ENCODE measurements around the gene HOXA7. TPM values are rescaled to one million over a fixed set of nuclear protein-coding genes. Genes with fewer than 3 reads are reported as not detected.

The HOXA7 gene
- polyA plus RNA-seq, 1 experiment = 4.4 TPM

- Histone ChIP-seq H3K27me3 (ENCODE audit: control insufficient read depth, insufficient read depth, low read length) (no peaks in the 10 kb centered on the region), H3K4me3 (ENCODE audit: low read depth, low read length) (peak overlapping the region; percentile 72), H3K36me3 (ENCODE audit: control insufficient read depth, insufficient read depth, low read length) (peaks cover 15% of the 10 kb centered on the region)
- no peak for DNase-seq (ENCODE audit: low read depth)
- no peak for TF ChIP-seq CTCF (IDR thresholded peaks at IDR 0.05; ENCODE audit: insufficient read depth, low read depth, low read length)
- CTCF ChIA-PET = interaction anchor here (0.8 to 16.1 kb wide), 8 partner anchors 7 to 905 kb away, joined by 3 to 187 read pairs (median 4); partner anchors contain the start of gene HOXA11
- POLR2A ChIA-PET = interaction anchor here (1.1 to 1.3 kb wide), 2 partner anchors 15 to 23 kb away, joined by 6 to 8 read pairs; no protein-coding TSS in a partner anchor
These were observed 15.9 kb upstream of the HOXA7 start for GRCh38 chr7:27172315-27172774.

- no peak for DNase-seq (ENCODE audit: low read depth)
- H3K36me3 ChIP-seq (ENCODE audit: control insufficient read depth, insufficient read depth, low read length) = peaks cover 13% of the 10 kb centered on the region
- TF ChIP-seq CTCF (IDR thresholded peaks at IDR 0.05; ENCODE audit: insufficient read depth, low read depth, low read length) = 0 out of 2 replicates have a peak, but pooled peaks have one; percentile 5
- CTCF ChIA-PET = interaction anchor here (1.4 to 16.1 kb wide), 4 partner anchors 8 to 23 kb away, joined by 3 to 187 read pairs (median 28); partner anchors contain the start of gene HOXA11
- peak overlapping the region; percentile 72 for H3K4me3 ChIP-seq (ENCODE audit: low read depth, low read length)
- POLR2A ChIA-PET = interaction anchor here (1.3 kb wide), 1 partner anchor 15 kb away, joined by 8 read pairs; no protein-coding TSS in a partner anchor
- H3K27me3 ChIP-seq (ENCODE audit: control insufficient read depth, insufficient read depth, low read length) = no peaks in the 10 kb centered on the region
These were observed 15.3 kb upstream of the HOXA7 start for GRCh38 chr7:27171637-27172314.

GRCh38 chr7:27171325-27171636, 14.8 kb upstream of the HOXA7 start:
- POLR2A ChIA-PET = no interaction called here
- H3K27me3 ChIP-seq (ENCODE audit: control insufficient read depth, insufficient read depth, low read length) = no peaks in the 10 kb centered on the region

GRCh38 chr7:27170426-27171324, 14.2 kb upstream of the HOXA7 start:
- ChIA-PET CTCF (interaction anchor here (1.4 to 16.1 kb wide), 4 partner anchors 9 to 24 kb away, joined by 3 to 187 read pairs (median 28); partner anchors contain the start of gene HOXA11), POLR2A (interaction anchor here (0.5 kb wide), 1 partner anchor 176 kb away, joined by 3 read pairs; no protein-coding TSS in a partner anchor)
- no peak for TF ChIP-seq CTCF (IDR thresholded peaks at IDR 0.05; ENCODE audit: insufficient read depth, low read depth, low read length)
- DNase-seq (ENCODE audit: low read depth) = no peak
- peaks cover 13% of the 10 kb centered on the region for H3K36me3 ChIP-seq (ENCODE audit: control insufficient read depth, insufficient read depth, low read length)
- H3K4me3 ChIP-seq (ENCODE audit: low read depth, low read length) = peak overlapping the region; percentile 72
- no peaks in the 10 kb centered on the region for H3K27me3 ChIP-seq (ENCODE audit: control insufficient read depth, insufficient read depth, low read length)

More at GRCh38 chr7:27171325-27171636, 14.8 kb upstream of the HOXA7 start:
- Histone ChIP-seq H3K36me3 (ENCODE audit: control insufficient read depth, insufficient read depth, low read length) (peaks cover 13% of the 10 kb centered on the region), H3K4me3 (ENCODE audit: low read depth, low read length) (peak overlapping the region; percentile 72)
- DNase-seq (ENCODE audit: low read depth) = no peak
- no peak for TF ChIP-seq CTCF (IDR thresholded peaks at IDR 0.05; ENCODE audit: insufficient read depth, low read depth, low read length)
- CTCF ChIA-PET = interaction anchor here (1.4 to 16.1 kb wide), 4 partner anchors 8 to 23 kb away, joined by 3 to 187 read pairs (median 28); partner anchors contain the start of gene HOXA11
